Neural cell (in vitro differentiated cells): Measurements from ENCODE around the gene PARP11. TPM values are rescaled to one million over a fixed set of nuclear protein-coding genes. Genes with fewer than 3 reads are reported as not detected.

ENCODE experiments used
- H2AFZ ChIP-seq: fragments of 200-600, 300-800 bp; sonication (generic), shearing (Covaris generic); 2 replicates; pipeline ENCODE4 v1.6.0; 2014; ENCODE audit warnings: low read depth, mild to moderate bottlenecking, antibody characterized with exemption, low read length, moderate library complexity
- H3F3A ChIP-seq: fragments of 200-600 bp; shearing (Covaris generic); 2 replicates; pipeline ENCODE4 v1.6.1; 2016; ENCODE audit warnings: mild to moderate bottlenecking, moderate library complexity, mixed read lengths, antibody characterized with exemption, low read length; ENCODE audit not compliant: insufficient read depth, poor library complexity, severe bottlenecking
- H3K27ac ChIP-seq: fragments of 200-600, 300-800 bp; sonication (generic), shearing (Covaris generic); 2 replicates; pipeline ENCODE4 v1.5.1; 2014; ENCODE audit warnings: mild to moderate bottlenecking, low read length, moderate library complexity
- H3K27me3 ChIP-seq: fragments of 300-800, 200-600 bp; sonication (generic), shearing (Covaris generic); 2 replicates; pipeline ENCODE4 v1.6.0; 2014; ENCODE audit warnings: mild to moderate bottlenecking, low read depth, low read length, moderate library complexity; ENCODE audit not compliant: insufficient read depth
- H3K36me3 ChIP-seq: fragments of 300-800, 200-600 bp; sonication (generic), shearing (Covaris generic); 2 replicates; pipeline ENCODE4 v1.5.1; 2014; ENCODE audit warnings: mild to moderate bottlenecking, antibody characterized with exemption, low read length, moderate library complexity; ENCODE audit not compliant: insufficient read depth
- H3K4me2 ChIP-seq: fragments of 300-800, 200-600 bp; sonication (generic), shearing (Covaris generic); 2 replicates; pipeline ENCODE4 v1.6.0; 2014; ENCODE audit warnings: mild to moderate bottlenecking, low read length
- H3K4me3 ChIP-seq: fragments of 300-800, 200-600 bp; sonication (generic), shearing (Covaris generic); 2 replicates; pipeline ENCODE4 v1.5.1; 2014; ENCODE audit warnings: mild to moderate bottlenecking, low read length, moderate library complexity
- H3K79me2 ChIP-seq: fragments of 200-600 bp; shearing (Covaris generic); replicated peaks from 2 replicates; pipeline ENCODE4 v1.6.0; 2014; ENCODE audit warnings: mild to moderate bottlenecking, low read length, moderate library complexity; ENCODE audit not compliant: insufficient read depth
- H3K9ac ChIP-seq: fragments of 300-800, 200-600 bp; sonication (generic), shearing (Covaris generic); 2 replicates; pipeline ENCODE4 v1.6.1; 2016; ENCODE audit warnings: mild to moderate bottlenecking, low read length, mixed read lengths
- H3K9me2 ChIP-seq: fragments of 200-600 bp; shearing (Covaris generic); 2 replicates; pipeline ENCODE4 v1.6.1; 2016; ENCODE audit warnings: mild to moderate bottlenecking, low read length, mixed read lengths; ENCODE audit not compliant: insufficient read depth
- H3K9me3 ChIP-seq: fragments of 200-600, 300-800 bp; sonication (generic), shearing (Covaris generic); 2 replicates; pipeline ENCODE4 v1.6.1; 2016; ENCODE audit warnings: mild to moderate bottlenecking, mixed run types, low read length, moderate library complexity, mixed read lengths
- H4K20me1 ChIP-seq: fragments of 200-600 bp; shearing (Covaris generic); 2 replicates; pipeline ENCODE4 v1.6.1; 2016; ENCODE audit warnings: mild to moderate bottlenecking, mixed run types; ENCODE audit not compliant: insufficient read depth
- CTCF ChIP-seq: fragments of 450-650 bp; IDR thresholded peaks from 2 replicates; pipeline ENCODE4 v1.5.1; 2014; ENCODE audit warnings: antibody characterized with exemption, mild to moderate bottlenecking, moderate library complexity; ENCODE audit not compliant: poor library complexity, severe bottlenecking
- EP300 ChIP-seq: fragments of 450-650 bp; conservative IDR thresholded peaks from 2 replicates; pipeline ENCODE4 v1.6.1; 2014; ENCODE audit warnings: antibody characterized with exemption, mild to moderate bottlenecking, moderate library complexity; ENCODE audit not compliant: poor library complexity, severe bottlenecking
- EZH2 ChIP-seq: fragments of 200-600, 300-800 bp; shearing (Covaris generic), sonication (generic); IDR thresholded peaks from 2 replicates; pipeline ENCODE4 v1.6.1; 2014; ENCODE audit warnings: antibody characterized with exemption, low read length, borderline replicate concordance, mild to moderate bottlenecking; ENCODE audit not compliant: insufficient read depth, poor library complexity, severe bottlenecking
- MXI1 ChIP-seq: fragments of 450-650 bp; conservative IDR thresholded peaks from 2 replicates; pipeline ENCODE4 v1.6.1; 2014; ENCODE audit warnings: antibody characterized with exemption, mild to moderate bottlenecking; ENCODE audit not compliant: poor library complexity, severe bottlenecking
- POLR2AphosphoS5 ChIP-seq: IDR thresholded peaks from 2 replicates; pipeline ENCODE4 v1.6.1; 2012
- RAD21 ChIP-seq: fragments of 450-650 bp; conservative IDR thresholded peaks from 2 replicates; pipeline ENCODE4 v1.6.1; 2014; ENCODE audit warnings: antibody characterized with exemption, mild to moderate bottlenecking, moderate library complexity
- REST ChIP-seq: IDR thresholded peaks from 2 replicates; pipeline ENCODE4 v1.6.1; 2012; ENCODE audit warnings: borderline replicate concordance
- SMC3 ChIP-seq: fragments of 450-650 bp; conservative IDR thresholded peaks from 2 replicates; pipeline ENCODE4 v1.6.1; 2014; ENCODE audit warnings: antibody characterized with exemption, mild to moderate bottlenecking, moderate library complexity; ENCODE audit not compliant: poor library complexity
- TAF1 ChIP-seq: IDR thresholded peaks from 2 replicates; pipeline ENCODE4 v1.6.1; 2012; ENCODE audit warnings: low read depth
- polyA plus RNA-seq: library from polyadenylated mRNA; depleted of rRNA; stranded (reverse); fragments of >200 nt; gene quantifications from 2 replicates; pipeline ENCODE4 v1.2.3, GENCODE V29; 2014

PARP11 gene
- polyA plus RNA-seq, 1 donor from 2014 or later: 20.3 TPM

- no peaks in the 10 kb centered on the region for H3K36me3 ChIP-seq
- no peak overlapping the region for H3K4me3 ChIP-seq
- no peak overlapping the region for H3K9ac ChIP-seq
- H3K9me2 ChIP-seq: no peaks in the 10 kb centered on the region
- TF ChIP-seq POLR2AphosphoS5 (no peak), TAF1 (no peak), MXI1 (no peak), REST (no peak), SMC3 (no peak), EP300 (no peak), RAD21 (no peak)
- no peak overlapping the region for H3K27ac ChIP-seq
- no peaks in the 10 kb centered on the region for H3K9me3 ChIP-seq
- H2AFZ ChIP-seq: no peak overlapping the region
- H3K79me2 ChIP-seq: no peaks in the 10 kb centered on the region
- H3K27me3 ChIP-seq: no peaks in the 10 kb centered on the region
- no peak overlapping the region for H3K4me2 ChIP-seq
- H4K20me1 ChIP-seq: no peaks in the 10 kb centered on the region
- H3F3A ChIP-seq: no peaks in the 10 kb centered on the region
Measured at GRCh38 chr12:3761116-3761735, 112.0 kb downstream of the PARP11 start.

- H3K79me2 ChIP-seq: no peaks in the 10 kb centered on the region
- TF ChIP-seq SMC3 (no peak), REST (no peak), MXI1 (no peak), POLR2AphosphoS5 (no peak), EZH2 (no peak), RAD21 (no peak), CTCF (no peak), TAF1 (no peak)
Measured at GRCh38 chr12:3759878-3760277, 113.3 kb downstream of the PARP11 start.

More at GRCh38 chr12:3759878-3760277, 113.3 kb downstream of the PARP11 start:
- no peaks in the 10 kb centered on the region for H3K9me3 ChIP-seq
- H3K9ac ChIP-seq: no peak overlapping the region
- no peak overlapping the region for H3K4me2 ChIP-seq
- no peaks in the 10 kb centered on the region for H3F3A ChIP-seq
- no peaks in the 10 kb centered on the region for H3K27me3 ChIP-seq
- H2AFZ ChIP-seq: no peak overlapping the region
- H3K27ac ChIP-seq: no peak overlapping the region
- H3K4me3 ChIP-seq: no peak overlapping the region
- no peaks in the 10 kb centered on the region for H3K36me3 ChIP-seq
- no peaks in the 10 kb centered on the region for H4K20me1 ChIP-seq
- no peaks in the 10 kb centered on the region for H3K9me2 ChIP-seq
